D341Med (cell line): Measurements from ENCODE around the gene SMIM45.

Experiments
- DNase-seq: peaks from one replicate; pipeline ENCODE4 v3.0.0; 2012; ENCODE audit warnings: low spot score

SMIM45 gene

DNA sequence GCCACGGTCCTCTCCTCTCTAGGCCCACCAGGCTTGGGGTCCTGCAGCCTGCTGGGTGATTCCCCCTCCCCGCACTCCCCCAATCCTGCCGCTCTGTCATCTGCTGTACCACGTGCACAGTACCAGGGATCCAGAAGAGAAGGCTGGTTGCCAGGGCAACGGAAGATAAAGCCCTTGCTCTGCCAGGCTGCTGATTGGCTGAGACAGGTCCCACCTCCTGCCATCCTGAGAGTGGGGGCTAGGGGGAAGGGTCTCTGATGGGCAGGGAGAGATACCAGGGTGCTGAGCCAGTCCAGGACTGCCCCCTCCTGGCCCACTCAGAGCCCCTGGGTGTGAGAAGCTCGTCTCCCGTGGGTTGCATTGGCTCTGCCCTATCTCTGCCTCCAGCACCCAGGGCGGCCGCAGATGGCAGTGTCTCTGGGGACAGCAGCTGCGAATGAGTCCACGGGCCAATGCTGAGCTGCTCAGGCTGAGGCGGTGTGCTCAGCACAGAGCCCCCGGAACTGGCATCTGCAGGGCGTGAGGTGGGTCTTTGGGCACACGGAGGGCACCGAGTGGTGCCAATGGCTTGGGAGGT, at the start of gene SMIM45:
SMIM45 (plus strand) TSS at position 253 of the 577 bp plus-strand sequence.
- peak; percentile 90 for DNase-seq

DNA sequence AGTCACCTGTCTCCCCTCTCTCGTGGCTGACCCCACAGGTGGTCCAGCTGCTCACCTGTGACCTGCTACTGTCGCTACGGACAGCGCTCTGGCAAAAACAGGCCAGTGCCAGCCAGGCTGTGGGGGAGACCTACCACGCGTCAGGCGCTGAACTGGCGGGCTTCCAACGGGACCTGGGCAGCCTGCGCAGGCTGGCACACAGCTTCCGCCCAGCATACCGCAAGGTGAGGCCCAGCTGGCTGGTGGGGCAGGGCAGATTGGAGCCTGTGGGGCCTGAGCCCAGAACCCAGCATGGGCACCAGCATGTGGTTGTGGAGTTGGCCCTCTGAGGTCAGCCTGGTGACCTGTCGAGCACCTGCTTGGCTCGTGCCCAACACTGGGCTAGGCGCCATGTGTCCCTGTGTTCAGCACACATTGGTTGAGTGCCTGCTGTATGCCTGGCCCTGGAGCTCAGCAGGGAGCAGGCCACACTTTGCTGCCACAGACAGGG, 49.0 kb upstream of the SMIM45 start:
- DNase-seq: no peak

DNA sequence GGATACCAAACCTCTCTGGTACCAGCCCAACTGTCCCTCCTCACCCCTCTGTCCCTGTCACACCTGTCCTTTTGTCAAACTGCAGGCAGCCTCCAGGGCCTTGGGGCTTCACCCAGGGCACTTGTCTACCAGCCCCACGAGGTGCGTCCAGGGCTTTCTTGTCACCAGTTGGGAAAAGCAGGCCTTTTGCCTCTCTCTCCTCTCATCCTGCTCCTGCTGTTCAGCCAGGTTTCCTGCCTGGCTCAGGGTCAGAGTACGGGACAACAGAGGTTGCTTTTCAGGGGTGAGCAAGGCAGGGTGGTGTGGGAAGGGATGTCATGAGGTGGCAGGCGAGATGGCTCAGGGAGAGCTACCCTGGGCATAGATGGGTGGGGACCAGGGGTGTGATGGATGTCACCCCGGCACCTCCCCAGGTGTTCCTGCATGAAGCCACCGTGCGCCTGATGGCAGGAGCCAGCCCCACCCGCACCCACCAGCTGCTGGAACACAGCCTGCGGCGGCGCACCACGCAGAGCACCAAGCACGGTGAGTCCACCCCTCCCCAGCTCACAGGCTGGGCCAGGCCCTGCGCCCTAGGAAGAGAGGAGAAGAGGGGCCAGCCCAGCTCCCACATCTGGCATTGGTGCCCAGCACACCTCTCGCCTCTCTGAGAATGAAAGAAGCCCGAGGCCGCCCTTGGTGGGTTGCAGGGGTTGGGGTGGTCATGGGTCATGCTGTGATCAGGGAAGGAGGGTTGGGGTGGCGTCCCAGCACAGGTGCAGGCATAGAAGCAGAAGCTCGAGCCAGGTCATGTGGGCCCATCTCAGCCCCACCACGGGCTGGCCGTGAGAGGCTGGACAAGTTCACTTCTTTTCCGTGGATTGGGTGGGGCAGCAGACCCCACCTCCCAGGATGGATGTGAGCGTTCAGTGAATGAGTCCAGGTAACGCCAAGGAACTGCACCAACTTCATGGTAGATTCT, 47.2 kb upstream of the SMIM45 start:
- no peak for DNase-seq

DNA sequence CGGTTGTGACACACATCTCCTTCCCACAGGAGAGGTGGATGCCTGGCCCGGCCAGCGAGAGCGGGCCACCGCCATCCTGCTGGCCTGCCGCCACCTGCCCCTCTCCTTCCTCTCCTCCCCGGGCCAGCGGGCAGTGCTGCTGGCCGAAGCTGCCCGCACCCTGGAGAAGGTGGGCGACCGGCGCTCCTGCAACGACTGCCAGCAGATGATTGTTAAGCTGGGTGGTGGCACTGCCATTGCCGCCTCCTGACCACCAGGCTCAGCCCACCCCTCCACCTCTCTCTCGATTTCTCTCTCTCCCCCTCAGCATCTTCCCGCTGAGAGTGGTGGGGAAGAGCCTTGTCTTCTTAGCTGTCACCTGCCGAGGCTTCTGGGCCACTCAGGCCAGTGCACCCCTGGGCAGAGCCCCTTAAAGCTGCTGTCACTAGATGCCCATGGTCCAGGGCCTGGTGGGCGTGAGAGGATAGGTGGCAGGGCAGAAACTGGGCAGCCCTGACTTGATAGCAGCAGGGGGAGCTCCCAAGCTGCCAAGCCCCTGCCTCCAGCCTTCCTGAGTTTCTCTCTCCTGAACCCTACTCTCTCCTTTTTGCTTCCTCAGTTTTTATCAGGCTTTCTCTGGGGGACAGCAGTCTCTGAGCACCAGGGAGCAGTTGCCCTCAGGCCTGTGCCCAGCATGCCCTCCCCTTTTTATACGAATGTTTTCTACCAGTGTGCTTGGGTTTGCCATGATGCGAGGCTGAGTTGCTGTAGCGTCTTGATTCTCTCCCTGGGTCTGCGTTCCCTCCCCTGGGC, 46.3 kb upstream of the SMIM45 start:
- DNase-seq: no peak

DNA sequence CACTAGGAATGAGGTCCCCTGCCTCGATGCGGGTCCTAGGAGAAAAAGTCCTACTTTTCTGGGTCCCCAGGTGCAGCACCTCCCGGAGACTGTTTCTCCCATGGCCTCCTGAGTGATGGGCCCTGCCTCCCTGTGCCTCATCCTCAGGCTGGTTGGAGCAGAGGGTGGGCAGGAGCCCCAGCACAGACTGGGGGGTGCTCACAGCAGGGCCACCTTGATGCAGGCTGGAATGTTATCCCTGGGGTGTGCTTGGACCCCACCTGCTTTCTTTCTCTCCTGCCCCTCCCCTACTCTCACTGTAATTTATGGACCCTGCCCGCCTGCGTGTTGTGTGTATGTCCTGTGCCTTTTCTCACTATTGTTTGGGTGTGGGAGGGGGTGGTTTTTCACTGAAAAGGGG, 45.1 kb upstream of the SMIM45 start:
- no peak for DNase-seq

DNA sequence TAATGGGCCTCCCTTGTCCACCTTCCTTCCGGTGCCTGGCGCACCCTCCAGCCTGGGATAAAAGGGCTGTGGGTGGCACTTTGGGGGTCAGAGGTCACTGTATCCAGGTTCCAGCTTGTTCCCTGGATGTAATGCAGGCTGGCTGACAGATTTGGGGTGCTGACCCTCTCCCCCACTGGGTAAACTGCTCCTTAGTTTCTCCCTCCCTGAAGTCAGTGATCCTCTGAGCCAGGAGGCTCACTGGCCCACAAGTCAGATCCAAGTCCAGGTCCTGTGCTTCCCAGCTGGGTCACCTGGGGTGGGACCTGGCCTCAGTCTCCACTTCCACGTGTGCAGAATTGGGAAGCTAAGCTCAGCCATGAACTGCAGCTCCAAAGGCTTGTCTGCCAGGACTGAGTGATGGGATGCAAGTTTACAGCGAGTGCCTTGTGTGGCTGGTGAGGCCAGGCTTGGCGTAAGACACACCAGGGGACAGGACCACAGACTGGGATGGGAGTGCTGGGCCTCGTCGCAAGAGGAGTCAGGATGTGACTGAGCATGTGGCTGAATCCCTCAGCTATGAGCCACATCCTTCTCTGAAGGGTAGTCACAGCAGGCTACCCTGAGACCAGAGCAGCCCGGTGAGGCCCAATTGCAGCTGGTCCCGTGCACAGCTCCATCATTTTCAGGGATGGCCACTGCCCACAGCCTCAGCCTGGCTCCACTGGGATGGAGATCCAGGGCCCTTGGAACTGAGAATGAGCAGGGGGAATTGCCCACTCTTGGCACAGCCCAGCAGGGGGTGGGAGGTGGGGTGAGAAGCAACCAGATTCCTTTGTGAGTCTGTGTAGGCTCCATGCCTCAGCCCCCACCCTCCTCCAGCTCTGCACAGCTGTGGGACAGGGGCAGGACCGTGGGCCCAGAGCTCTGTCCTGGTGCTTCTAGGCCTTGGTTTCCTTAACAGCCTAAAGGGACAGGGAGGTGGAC, 44.2 kb upstream of the SMIM45 start:
- no peak for DNase-seq

DNA sequence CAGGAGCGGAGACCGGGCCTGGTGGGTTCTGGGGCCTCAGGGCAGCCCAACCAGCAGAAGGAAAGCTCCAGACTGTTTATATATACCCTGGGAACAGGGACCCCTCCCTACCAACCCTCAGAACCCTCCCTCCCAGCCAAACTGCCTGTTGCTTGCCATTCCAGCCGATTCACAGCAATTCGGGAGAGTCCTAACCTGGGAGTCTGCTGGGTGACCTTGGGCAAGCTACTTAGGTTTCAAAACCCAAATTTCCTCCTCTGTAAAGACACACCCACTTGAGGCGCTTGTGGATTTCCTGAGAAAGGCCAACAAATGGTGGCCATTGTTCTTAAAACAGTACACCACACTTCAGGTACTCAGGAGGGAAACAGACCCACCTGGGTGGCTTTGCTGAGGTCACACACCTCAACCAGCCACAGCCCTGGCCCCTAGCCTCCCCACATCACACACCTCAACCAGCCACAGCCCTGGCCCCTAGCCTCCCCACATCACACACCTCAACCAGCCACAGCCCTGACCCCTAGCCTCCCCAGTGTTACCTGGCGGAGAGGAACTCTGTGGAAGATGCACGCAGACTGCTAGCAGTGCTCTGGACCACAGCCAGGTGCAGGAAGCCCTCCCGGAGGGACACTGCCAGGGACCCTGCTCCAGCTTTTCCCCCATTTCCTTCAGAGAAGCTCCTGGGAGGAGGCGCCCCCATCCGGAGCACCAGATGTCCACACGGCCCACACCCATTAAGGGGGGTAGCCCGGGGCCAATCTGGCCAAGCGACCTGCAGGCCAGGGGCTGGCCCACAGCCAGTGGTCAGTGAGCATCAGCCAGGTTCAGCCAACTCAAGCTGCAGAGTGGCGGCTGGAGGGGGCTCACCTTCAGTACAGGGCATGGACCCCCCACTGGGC, 43.3 kb upstream of the SMIM45 start:
- no peak for DNase-seq

DNA sequence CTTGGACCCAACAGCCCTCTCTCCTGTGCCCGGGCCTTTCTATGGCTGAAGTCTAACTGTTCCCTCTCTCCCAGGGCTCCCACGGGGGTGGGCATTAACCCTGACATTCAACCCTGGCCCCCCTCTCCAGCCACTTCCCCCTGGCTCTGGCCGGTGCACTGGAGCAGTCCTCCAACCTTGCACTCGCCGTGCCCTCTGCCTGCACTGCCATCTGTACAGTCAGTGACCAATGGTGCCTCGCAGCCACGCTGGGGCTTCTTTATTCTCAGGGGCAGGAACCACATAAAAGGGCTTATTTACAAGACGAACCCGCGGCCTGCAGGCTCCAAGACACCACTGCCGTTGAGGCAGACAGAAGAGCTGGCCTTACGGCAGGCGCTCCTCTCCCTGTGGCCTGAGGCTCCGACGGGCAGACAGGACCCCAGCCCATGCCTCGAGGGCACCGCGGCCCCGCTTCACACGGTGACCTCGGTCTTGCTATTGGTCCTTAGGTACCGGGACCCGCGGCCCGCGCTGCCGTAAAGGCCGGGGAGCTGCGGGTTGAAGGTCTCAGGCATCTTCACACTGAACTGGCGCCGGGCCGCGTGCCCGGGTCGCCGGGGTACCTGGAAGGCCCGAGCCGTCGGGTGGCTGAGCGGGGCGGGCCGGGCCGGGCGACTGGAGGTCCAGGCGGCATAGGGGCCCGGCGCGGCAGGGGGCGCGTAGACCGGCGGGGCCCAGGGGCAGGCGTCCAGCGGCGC, 42.5 kb upstream of the SMIM45 start:
- no peak for DNase-seq

DNA sequence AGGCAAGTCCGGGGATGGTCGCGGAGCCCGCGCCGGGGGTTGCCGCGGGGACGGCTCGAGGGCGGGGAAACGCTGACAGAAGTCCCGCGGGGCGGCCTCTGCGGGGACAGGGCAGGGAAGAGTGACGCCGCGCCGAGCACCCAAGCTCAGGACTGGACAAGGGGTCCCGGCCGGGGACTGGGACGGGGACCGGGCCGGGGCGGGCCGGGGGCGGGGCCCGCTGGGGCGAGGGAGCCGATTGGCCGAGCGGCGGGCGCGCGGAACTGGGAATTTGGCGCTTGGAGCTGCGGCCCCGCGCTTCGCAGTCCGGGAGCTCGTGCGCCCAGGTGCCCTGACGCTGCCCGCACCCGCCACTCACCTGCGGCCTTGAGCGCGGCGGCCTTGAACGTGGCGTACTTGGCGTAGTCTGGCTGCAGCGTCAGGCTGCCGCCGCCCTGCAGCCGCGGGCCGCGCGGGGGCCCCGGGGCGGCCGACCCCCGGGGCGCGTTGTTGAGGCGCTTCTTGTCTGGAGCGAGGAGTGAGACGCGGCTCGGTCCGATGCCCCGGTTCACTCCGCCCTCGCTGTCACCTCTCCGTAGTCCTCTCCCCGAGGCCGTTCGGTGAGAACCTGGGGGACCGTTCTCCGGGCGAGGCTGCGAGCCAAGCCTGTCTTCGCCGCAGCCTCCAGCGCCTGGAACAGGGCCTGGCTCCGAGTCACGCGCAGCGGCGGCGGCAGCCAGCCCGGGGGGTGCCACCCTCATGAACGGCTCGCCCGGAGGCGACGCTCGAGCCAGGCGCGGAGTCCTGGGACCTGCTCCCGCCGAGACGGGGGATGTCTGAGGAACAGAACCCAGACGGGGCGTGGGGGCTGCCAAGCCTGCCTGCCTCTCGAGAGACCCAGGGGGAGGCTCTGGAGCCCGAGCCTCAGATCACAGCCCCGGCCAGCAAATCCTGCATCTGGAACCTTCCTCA, 41.6 kb upstream of the SMIM45 start:
- DNase-seq: peak; percentile 62

DNA sequence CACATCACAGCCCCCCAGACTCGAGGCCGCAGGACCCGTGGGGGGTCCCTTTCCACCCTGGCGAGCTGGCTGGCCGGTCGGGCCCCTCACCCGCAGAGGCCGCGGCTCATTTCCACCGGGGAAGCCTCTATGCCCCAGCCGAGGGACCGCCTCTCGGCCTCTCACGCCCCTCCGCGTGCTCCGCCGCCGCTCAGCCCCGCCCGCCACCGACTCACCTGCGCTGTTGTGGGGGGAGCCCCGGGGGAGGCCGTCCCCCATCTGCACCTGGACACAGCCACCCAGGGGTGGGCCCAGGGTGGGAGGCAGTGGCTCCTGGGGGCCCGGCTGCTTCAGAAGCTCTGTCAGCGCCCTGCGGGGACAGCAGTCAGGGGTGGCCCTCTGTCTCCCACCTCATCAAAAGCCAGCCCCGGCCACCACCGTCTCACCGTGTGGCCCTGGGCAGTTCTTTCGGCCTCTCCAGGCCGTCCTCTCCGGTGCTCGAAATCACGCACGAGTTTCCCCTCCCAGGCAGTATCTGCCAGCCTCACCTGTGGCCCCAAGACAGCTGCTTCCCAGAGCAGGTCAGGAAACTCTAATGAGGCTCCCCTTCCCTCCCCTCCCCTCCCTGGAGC, 40.8 kb upstream of the SMIM45 start:
- no peak for DNase-seq

DNA sequence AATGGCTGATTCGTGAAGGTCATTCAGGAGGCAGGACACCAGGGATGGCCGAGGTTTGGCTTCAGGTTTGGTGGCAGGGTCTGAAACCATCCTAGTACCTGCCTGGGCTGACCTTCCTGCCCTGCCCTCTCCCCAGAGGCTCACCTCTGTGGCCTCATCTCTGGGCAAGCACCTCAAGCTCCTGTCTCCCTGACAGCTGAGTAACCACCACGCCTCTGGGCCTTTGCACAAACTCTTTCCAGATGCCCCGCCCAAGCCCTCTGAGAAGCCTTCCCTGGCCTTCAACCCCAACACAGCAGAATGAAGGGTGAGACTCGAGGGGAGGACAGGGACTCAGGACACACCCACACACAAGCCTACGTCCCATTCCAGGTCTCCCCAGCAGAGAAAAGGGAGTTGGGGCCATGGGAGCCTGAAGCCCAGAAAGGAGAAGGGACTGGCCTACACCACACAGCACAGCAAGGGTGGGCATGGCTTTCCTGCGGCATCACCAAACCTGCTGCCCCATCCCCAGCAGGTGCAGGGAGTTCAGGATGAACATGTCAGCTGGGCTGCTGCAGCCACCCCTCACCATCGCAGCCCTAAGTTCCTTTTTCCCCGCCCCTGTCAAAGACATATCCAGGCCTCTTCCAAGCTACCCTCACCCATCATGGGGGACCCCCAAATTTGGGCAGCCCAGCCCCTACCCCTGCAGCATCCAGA, 39.5 kb upstream of the SMIM45 start:
- no peak for DNase-seq

DNA sequence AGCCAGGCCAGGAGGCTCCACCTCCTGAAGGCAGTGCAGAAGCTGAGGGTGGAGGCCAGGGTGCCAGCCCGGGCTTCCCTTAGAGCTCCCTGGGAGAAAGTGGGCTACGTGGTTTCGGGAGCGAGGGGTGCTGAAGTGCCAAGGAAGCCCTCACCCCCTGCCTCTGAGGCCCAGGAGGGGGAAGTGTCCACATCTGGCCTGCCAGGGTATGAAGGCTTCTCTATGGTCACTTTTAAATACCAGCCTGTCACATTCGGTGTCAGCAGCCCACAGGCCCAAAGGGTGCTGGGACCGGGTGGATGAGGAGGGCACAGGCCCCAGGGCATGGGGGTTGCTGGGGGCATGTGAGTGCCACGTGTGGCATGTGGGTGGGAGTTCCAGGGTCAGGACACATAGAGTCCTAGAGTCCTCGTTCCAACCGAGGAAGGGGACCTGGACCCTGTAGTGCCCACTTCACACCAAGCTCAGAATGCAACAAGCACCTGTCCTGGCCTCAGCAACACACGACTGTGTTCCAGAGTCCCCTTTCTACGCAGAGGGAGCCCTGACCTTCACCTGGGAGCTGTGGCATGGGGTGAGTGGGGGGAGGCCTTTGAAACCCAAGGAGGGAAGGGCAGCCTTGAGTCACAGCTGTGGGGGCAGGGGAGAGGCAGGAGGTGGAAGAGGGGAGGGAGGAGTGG, 38.8 kb upstream of the SMIM45 start:
- DNase-seq: no peak

DNA sequence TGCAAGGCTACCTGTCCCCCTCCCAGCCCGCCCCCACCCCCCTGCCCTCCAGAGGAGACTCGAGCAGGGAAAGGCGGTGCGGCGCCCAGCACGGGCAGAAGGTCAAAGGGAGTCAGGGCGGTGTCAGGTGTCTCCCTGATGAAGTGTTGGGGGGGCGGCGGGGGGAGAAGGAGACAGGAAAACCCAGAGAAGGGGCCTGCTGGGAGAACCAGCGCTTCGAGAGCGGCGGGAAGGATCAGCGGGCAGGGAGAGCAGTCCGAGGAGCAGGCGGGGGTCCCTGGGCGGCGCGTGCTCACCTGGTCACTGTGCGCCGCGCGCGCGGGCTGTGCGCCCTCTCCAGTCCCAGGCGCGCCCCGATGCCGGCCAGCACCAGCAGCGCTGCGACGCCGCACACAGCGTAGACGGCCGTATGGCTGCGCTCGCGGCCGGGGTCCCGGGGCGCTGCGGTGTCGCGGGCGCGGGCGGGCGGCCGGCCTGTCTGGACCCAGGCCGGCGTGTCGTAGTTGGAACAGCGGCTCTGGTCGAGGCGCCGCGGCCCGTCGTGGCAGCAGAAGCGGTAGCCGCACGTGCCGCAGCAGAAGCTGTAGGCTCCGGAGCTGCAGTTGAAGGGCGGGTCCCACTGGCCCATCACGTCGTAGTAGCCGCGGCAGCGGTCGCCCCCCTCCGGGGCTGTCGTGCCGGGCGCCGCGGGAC, 38.0 kb upstream of the SMIM45 start:
- DNase-seq: no peak

DNA sequence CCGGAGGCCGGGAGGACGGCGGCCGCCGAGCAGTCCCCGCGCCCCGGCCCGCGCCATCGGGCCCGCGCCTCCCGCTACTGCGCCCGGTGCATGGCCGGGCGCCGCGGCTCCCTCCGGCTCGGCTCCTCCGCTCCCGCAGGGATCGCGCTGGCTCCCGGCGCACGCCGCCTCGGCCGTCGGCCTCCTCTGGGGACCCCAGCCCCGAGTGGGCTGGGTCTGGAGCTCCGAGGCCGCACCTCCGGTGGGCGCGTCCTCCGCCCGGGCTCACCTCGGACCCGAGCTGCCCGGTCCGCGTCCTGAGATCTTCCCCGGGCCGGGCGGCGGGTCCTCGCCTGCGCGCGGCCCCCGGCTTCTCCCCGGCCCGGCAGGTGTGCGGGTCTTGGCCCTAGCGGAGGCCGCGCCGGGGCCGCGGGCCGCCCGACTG, 37.3 kb upstream of the SMIM45 start:
- DNase-seq: peak; percentile 86

DNA sequence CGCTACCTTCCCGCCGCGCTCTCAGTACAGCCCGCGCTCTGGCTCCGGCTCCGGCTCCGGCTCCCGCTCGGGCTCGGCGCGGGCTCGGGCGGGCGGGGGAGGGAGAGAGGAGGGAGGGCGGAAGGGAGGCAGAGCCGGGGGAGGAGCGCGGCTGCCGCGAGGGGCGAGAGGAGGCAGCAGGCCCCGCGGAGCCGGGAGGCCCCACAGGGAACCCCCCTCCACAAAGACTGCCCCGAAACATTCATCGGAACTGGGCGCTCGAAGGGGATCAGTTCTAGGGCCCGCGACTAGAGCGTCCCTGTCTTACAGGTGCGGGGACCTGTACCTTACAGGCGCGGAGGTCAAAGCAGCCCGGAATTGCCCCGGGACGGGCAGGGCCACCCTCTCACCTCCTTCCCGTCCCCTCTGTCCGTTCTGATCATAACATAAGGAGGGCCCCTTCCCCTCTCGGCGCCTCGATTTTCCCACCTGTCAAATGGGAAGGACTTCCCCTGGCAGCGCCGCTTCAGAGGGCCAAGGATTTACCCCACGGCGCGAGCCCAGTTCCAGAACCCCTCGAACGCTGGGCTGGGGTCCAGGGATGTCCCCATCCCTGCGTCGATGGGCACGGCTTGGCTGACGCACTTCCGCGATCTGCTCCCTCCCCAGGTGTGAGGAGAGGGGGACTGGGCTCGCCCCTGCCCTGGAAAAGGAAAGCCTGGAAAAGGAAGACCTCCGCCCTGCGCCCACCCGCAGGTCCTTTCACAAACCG, 36.7 kb upstream of the SMIM45 start, which contains the start of gene SHISA8:
SHISA8 (minus strand) TSS at position 40 of the 751 bp plus-strand sequence. CDS start 407 bp downstream, outside the sequence.
- DNase-seq: no peak
